HepG2 (cell line): ENCODE results near the gene INPP4B.
"Not testable (repeated sequence)": the region's sequence is repeated elsewhere in the genome, so short reads cannot be mapped to it uniquely, and the experiment has no call there.

Source experiments
- DPF2 ChIP-seq: sonication (generic); formaldehyde crosslinking; IDR thresholded peaks from 2 replicates; pipeline ENCODE4 v1.4.0; 2020; ENCODE audit warnings: mild to moderate bottlenecking, low read depth, missing genetic modification reagents, borderline replicate concordance
- TF ChIP-seq, protein P1 (sequence below): sonication (generic); formaldehyde crosslinking; IDR thresholded peaks from 2 replicates; pipeline ENCODE4 v1.4.0; 2020; ENCODE audit warnings: missing genetic modification reagents

DNA sequence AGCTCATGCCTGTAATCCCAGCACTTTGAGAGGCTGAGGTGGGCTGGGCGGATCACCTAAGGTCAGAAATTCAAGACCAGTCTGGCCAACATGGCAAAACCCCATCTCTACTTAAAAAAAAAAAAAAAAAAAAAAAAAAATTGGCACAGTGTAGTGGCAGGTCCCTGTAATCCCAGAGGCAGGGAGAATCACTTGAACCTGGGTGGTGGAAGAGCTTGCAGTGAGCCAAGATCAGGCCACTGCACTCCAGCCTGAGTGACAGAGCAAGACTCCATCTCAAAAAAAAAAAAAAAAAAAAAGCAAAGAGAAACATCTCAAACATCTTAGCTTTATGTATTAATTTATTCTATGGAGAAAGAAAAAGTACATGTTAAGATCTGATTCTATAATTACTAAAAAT lies 201.5 kb downstream of the INPP4B start:
- not testable (repeated sequence) for TF ChIP-seq DPF2
- TF ChIP-seq, protein P1, sequence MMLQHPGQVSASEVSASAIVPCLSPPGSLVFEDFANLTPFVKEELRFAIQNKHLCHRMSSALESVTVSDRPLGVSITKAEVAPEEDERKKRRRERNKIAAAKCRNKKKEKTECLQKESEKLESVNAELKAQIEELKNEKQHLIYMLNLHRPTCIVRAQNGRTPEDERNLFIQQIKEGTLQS (CRISPR knock-in tag): not testable (repeated sequence)
